Esophagus squamous epithelium (tissue), 5 donors: ENCODE data around the gene MGAT5. TPM values are rescaled to one million over a fixed set of nuclear protein-coding genes. Genes with fewer than 3 reads are reported as not detected.

Source experiments
- DNase-seq: peaks from one replicate; lab custom pipeline; 2025; lab: John Stamatoyannopoulos, UW
- H3K27ac ChIP-seq, 4 donors: fragments of 200-600 bp; sonication (generic); one replicate each; pipeline ENCODE4 v1.5.1; 2016 to 2019; ENCODE audit warnings: mild to moderate bottlenecking in 1 of 4
- H3K27me3 ChIP-seq, 4 donors: fragments of 200-600 bp; sonication (generic); 1 replicate in 3 of 4; 2 replicates in 1 of 4; pipeline versions ENCODE4 v1.5.1 to v1.6.0; 2017 to 2021; ENCODE audit warnings: antibody characterized with exemption in 1 of 4
- H3K36me3 ChIP-seq, 3 donors: fragments of 200-600 bp; sonication (generic); one replicate each; pipeline ENCODE4 v1.5.1; 2016 to 2019
- H3K4me1 ChIP-seq, 3 donors: fragments of 200-600 bp; sonication (generic); one replicate each; pipeline ENCODE4 v1.5.1; 2017 to 2019
- H3K4me3 ChIP-seq, 4 donors: fragments of 200-600 bp; sonication (generic); 1 replicate in 3 of 4; 2 replicates in 1 of 4; pipeline ENCODE4 v1.5.1; 2016 to 2019; ENCODE audit warnings: mild to moderate bottlenecking in 2 of 4, moderate library complexity in 1 of 4
- H3K9me3 ChIP-seq, 3 donors: fragments of 200-600 bp; sonication (generic); one replicate each; pipeline ENCODE4 v1.5.1; 2016 to 2019
- POLR2A ChIP-seq, 4 donors: fragments of 450-650 bp; IDR thresholded peaks; one replicate each; pipeline ENCODE4 v1.6.1; 2017; ENCODE audit warnings: antibody characterized with exemption in 4 of 4, mild to moderate bottlenecking in 4 of 4, moderate library complexity in 3 of 4
- WGBS, 2 donors: methylation state at CpG; one replicate each; pipeline ENCODE4 v1.1.5; 2018; 5-methylcytosine and 5-hydroxymethylcytosine counted together
- intact Hi-C: fragments of 100-400 bp; cut with DNase I; formaldehyde crosslinking; loops from one replicate; pipeline ENCODE4 v1.15.0; 2022
- total RNA-seq, 4 donors: library from RNA; depleted of rRNA; stranded (reverse); fragments of >200 nt; gene quantifications; one replicate each; pipeline ENCODE4 v1.1.0, GENCODE V29; 2016
- TF ChIP-seq, protein P1 (sequence below), 6 experiments: fragments of 450-650 bp in 4 of 6; fragments of 200-600 bp in 2 of 6; sonication (generic) in 2 of 6; IDR thresholded peaks; one replicate each; pipeline ENCODE4 v1.5.1; 2016 to 2019; ENCODE audit warnings: antibody characterized with exemption in 6 of 6, mild to moderate bottlenecking in 4 of 6, moderate library complexity in 4 of 6
- donor health status: DM: yes; HTN: yes; CAD: no.

MGAT5 gene
- total RNA-seq, 4 donors from 2014 or later, result 14.2 to 29.2 (median 24.6) TPM

DNA sequence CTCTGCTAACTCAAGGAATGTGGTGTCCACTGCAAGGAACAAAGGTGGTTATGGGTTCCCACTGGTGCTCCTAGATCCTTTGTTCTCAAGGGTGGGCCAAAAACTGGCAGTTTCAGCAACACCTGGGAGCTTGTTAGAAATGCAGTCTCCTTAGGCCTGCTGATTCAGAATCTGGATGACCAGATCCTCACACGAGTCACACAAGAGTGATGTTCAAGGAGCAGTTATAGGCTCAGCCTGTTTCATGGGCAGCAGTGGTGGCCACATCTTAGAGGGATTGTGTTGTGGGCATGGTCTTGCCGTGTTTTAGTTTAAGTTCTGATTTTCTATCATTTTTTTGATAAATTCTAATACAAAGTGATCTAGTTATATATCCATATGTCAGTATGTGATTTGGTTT, 28.7 kb upstream of the MGAT5 start:
- Histone ChIP-seq H3K4me3 (no peak overlapping the region), H3K27me3 (no peaks in the 10 kb centered on the region), H3K4me1 (no peaks in the 10 kb centered on the region), H3K9me3 (peaks cover 0 to 7% (median 6%) of the 10 kb centered on the region in 3 donors), H3K36me3 (no peaks in the 10 kb centered on the region), H3K27ac (no peak overlapping the region)
- WGBS, 2 donors, result 72 to 94% methylated on average over 2 of the region's 2 CpGs
- no peak for DNase-seq
- TF ChIP-seq POLR2A (IDR thresholded peaks at IDR 0.05), result no peak
- TF ChIP-seq, protein P1, sequence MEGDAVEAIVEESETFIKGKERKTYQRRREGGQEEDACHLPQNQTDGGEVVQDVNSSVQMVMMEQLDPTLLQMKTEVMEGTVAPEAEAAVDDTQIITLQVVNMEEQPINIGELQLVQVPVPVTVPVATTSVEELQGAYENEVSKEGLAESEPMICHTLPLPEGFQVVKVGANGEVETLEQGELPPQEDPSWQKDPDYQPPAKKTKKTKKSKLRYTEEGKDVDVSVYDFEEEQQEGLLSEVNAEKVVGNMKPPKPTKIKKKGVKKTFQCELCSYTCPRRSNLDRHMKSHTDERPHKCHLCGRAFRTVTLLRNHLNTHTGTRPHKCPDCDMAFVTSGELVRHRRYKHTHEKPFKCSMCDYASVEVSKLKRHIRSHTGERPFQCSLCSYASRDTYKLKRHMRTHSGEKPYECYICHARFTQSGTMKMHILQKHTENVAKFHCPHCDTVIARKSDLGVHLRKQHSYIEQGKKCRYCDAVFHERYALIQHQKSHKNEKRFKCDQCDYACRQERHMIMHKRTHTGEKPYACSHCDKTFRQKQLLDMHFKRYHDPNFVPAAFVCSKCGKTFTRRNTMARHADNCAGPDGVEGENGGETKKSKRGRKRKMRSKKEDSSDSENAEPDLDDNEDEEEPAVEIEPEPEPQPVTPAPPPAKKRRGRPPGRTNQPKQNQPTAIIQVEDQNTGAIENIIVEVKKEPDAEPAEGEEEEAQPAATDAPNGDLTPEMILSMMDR (IDR thresholded peaks at IDR 0.05), result no peak
- intact Hi-C loops, result no loop called here

DNA sequence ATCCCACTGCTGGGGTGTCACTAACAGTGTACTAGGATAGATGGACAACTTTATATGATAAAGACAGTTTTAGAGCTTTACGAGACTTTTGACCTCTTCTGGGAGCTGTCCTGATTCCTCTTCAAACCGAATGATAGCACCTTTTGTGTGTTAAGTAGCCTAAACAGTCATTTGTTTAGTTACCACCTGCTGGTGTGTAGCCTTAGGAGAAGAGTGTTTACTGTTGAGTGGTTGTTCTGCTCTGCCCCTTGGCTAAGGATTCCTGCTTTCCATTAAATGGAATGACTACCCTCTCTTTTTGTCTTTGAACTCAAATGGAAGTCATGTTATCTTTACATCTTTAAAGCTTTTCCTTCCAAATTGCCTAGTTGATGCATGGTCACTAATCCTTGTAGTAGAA, 28.0 kb upstream of the MGAT5 start:
- WGBS, 2 donors, result 78 to 83% methylated on average over 2 of the region's 2 CpGs
- H3K4me1 ChIP-seq, result no peaks in the 10 kb centered on the region
- peaks cover 0 to 7% (median 6%) of the 10 kb centered on the region in 3 donors for H3K9me3 ChIP-seq
- no peaks in the 10 kb centered on the region for H3K36me3 ChIP-seq
- TF ChIP-seq POLR2A (IDR thresholded peaks at IDR 0.05), result no peak
- TF ChIP-seq, protein P1 (IDR thresholded peaks at IDR 0.05), result no peak
- no peaks in the 10 kb centered on the region for H3K27me3 ChIP-seq
- no peak overlapping the region for H3K27ac ChIP-seq
- intact Hi-C loops, result no loop called here
- no peak for DNase-seq
- no peak overlapping the region for H3K4me3 ChIP-seq

DNA sequence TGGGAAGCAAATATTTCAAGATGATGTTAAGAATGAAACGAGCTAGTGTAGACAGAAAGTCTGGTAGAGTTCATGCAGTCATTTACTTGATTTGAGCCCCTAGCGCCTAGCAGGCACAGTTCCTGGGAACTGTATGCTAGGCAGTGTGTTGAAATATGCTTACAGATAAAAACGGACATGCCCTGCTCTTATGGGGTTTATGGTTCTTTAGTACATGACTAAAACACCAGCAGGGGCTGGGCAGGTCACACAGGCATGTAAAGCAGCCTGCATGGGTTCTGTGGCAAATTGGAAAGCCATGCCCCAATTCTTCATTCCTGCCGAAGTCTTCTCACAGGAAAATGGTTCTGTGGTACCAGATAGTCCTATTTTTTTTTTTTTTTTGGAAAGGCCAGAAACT, 27.3 kb upstream of the MGAT5 start:
- H3K9me3 ChIP-seq, result peaks cover 0 to 7% (median 6%) of the 10 kb centered on the region in 3 donors
- DNase-seq, result no peak
- WGBS, 2 donors, result 64 to 72% methylated on average over 4 of the region's 4 CpGs
- no peak for TF ChIP-seq POLR2A (IDR thresholded peaks at IDR 0.05)
- TF ChIP-seq, protein P1 (IDR thresholded peaks at IDR 0.05), result no peak
- H3K4me3 ChIP-seq, result no peak overlapping the region
- no peaks in the 10 kb centered on the region for H3K36me3 ChIP-seq
- no peaks in the 10 kb centered on the region for H3K4me1 ChIP-seq
- no peak overlapping the region for H3K27ac ChIP-seq
- no peaks in the 10 kb centered on the region for H3K27me3 ChIP-seq
- intact Hi-C loops, result no loop called here

DNA sequence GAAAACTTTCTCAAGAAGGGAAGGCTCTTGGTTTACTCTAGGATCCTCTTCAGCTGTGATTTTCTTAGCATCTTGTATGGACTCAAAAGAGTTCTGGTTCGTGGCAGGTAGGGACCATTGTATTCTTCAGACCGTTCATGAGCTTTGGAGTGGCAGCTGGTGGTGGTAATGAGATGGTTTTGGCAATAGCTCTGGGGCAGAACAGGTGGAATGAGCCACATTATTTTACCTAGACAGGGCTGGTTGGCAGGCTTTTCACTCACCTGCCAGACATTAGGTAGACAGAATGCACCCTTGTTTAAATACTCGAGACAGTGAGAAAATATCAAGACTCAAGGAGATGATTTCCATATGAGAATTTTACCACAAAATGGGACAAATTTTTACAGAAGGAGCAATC, 26.2 kb upstream of the MGAT5 start:
- Histone ChIP-seq H3K36me3 (no peaks in the 10 kb centered on the region), H3K27me3 (no peaks in the 10 kb centered on the region), H3K27ac (no peak overlapping the region), H3K4me3 (no peak overlapping the region), H3K4me1 (peaks cover 0 to 7% (median 5%) of the 10 kb centered on the region in 3 donors), H3K9me3 (peaks cover 0 to 7% (median 6%) of the 10 kb centered on the region in 3 donors)
- WGBS, 2 donors, result 90 to 100% methylated on average over 3 of the region's 3 CpGs
- intact Hi-C loops, result no loop called here
- TF ChIP-seq, protein P1 (IDR thresholded peaks at IDR 0.05), result no peak
- TF ChIP-seq POLR2A (IDR thresholded peaks at IDR 0.05), result no peak
- DNase-seq, result no peak

DNA sequence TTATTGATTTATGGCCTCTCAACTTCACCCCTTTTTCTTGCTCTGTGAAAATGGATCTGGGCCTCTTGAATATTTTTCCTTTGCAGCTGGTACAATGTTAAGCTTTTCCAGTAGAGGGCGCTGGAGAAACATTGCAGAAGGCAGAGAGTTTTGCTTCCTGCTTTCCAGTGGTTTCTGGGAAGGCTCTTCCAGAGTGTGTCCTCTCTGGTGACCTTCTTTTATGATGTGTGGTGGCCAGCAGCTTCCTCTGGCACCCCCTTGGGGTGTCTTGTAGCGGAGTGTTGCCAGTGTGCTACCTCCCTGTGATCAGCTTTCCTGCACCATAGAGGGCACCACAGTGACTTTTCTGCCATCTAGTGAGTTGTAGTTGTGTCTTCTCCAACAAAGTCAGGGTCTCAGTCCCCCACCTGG, 25.4 kb upstream of the MGAT5 start:
- peaks cover 0 to 7% (median 6%) of the 10 kb centered on the region in 3 donors for H3K9me3 ChIP-seq
- intact Hi-C loops, result no loop called here
- peaks cover 0 to 16% (median 10%) of the 10 kb centered on the region in 3 donors for H3K4me1 ChIP-seq
- TF ChIP-seq, protein P1 (IDR thresholded peaks at IDR 0.05), result peak in 5 of 6 experiments; percentile 6 to 65 (median 32)
- no peak for TF ChIP-seq POLR2A (IDR thresholded peaks at IDR 0.05)
- 62 to 67% methylated on average over 2 of the region's 2 CpGs for WGBS, 2 donors
- H3K4me3 ChIP-seq, result no peak overlapping the region
- DNase-seq, result no peak
- no peaks in the 10 kb centered on the region for H3K27me3 ChIP-seq
- no peaks in the 10 kb centered on the region for H3K36me3 ChIP-seq
- no peak overlapping the region for H3K27ac ChIP-seq
